ENCODE results near the gene FNDC3B.

DNA sequence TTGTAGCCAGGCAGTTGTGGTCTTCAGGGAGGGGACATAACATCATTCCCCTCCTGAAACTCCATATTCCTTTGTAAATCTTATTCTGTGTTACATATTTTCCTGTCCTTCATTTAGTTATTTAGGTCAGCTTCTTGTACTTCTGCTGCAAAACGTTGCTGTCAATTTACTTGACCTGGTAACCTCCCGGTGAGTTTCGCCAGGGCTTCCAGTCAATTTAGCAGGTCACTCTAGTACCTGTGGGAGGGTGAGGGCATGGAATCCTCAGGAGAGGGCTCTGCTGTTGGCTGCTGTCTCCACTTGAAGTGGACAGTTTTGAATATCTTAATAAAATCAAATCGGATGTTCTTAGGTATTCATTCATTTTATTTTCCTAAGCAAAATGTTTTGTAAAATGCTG is 29.6 kb downstream of the FNDC3B start:
- no peak for TF ChIP-seq YY1 (IDR thresholded peaks at IDR 0.05)
- TF ChIP-seq, protein P1, sequence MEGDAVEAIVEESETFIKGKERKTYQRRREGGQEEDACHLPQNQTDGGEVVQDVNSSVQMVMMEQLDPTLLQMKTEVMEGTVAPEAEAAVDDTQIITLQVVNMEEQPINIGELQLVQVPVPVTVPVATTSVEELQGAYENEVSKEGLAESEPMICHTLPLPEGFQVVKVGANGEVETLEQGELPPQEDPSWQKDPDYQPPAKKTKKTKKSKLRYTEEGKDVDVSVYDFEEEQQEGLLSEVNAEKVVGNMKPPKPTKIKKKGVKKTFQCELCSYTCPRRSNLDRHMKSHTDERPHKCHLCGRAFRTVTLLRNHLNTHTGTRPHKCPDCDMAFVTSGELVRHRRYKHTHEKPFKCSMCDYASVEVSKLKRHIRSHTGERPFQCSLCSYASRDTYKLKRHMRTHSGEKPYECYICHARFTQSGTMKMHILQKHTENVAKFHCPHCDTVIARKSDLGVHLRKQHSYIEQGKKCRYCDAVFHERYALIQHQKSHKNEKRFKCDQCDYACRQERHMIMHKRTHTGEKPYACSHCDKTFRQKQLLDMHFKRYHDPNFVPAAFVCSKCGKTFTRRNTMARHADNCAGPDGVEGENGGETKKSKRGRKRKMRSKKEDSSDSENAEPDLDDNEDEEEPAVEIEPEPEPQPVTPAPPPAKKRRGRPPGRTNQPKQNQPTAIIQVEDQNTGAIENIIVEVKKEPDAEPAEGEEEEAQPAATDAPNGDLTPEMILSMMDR (IDR thresholded peaks at IDR 0.05; ENCODE audit: low read depth, low read length, missing input control), result no peak
- peak; percentile 12 to 25 for TF ChIP-seq RAD21 (IDR thresholded peaks at IDR 0.05)
- TF ChIP-seq EGR1 (IDR thresholded peaks at IDR 0.05; ENCODE audit: low read depth in 2 of 2), result no peak
- TF ChIP-seq, protein P2, sequence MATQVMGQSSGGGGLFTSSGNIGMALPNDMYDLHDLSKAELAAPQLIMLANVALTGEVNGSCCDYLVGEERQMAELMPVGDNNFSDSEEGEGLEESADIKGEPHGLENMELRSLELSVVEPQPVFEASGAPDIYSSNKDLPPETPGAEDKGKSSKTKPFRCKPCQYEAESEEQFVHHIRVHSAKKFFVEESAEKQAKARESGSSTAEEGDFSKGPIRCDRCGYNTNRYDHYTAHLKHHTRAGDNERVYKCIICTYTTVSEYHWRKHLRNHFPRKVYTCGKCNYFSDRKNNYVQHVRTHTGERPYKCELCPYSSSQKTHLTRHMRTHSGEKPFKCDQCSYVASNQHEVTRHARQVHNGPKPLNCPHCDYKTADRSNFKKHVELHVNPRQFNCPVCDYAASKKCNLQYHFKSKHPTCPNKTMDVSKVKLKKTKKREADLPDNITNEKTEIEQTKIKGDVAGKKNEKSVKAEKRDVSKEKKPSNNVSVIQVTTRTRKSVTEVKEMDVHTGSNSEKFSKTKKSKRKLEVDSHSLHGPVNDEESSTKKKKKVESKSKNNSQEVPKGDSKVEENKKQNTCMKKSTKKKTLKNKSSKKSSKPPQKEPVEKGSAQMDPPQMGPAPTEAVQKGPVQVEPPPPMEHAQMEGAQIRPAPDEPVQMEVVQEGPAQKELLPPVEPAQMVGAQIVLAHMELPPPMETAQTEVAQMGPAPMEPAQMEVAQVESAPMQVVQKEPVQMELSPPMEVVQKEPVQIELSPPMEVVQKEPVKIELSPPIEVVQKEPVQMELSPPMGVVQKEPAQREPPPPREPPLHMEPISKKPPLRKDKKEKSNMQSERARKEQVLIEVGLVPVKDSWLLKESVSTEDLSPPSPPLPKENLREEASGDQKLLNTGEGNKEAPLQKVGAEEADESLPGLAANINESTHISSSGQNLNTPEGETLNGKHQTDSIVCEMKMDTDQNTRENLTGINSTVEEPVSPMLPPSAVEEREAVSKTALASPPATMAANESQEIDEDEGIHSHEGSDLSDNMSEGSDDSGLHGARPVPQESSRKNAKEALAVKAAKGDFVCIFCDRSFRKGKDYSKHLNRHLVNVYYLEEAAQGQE (IDR thresholded peaks at IDR 0.05), result no peak
- TF ChIP-seq, protein P3, sequence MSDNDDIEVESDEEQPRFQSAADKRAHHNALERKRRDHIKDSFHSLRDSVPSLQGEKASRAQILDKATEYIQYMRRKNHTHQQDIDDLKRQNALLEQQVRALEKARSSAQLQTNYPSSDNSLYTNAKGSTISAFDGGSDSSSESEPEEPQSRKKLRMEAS (IDR thresholded peaks at IDR 0.05), result no peak
- TF ChIP-seq TAF1 (conservative IDR thresholded peaks at IDR 0.05), result no peak
- TF ChIP-seq, protein P4, sequence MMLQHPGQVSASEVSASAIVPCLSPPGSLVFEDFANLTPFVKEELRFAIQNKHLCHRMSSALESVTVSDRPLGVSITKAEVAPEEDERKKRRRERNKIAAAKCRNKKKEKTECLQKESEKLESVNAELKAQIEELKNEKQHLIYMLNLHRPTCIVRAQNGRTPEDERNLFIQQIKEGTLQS (IDR thresholded peaks at IDR 0.05), result no peak
- TF ChIP-seq SP1 (IDR thresholded peaks at IDR 0.05), result no peak
- no peak for TF ChIP-seq FOXA2 (IDR thresholded peaks at IDR 0.05)
- peak; percentile 63 to 70 for TF ChIP-seq RXRA (IDR thresholded peaks at IDR 0.05)
- TF ChIP-seq, protein P5, sequence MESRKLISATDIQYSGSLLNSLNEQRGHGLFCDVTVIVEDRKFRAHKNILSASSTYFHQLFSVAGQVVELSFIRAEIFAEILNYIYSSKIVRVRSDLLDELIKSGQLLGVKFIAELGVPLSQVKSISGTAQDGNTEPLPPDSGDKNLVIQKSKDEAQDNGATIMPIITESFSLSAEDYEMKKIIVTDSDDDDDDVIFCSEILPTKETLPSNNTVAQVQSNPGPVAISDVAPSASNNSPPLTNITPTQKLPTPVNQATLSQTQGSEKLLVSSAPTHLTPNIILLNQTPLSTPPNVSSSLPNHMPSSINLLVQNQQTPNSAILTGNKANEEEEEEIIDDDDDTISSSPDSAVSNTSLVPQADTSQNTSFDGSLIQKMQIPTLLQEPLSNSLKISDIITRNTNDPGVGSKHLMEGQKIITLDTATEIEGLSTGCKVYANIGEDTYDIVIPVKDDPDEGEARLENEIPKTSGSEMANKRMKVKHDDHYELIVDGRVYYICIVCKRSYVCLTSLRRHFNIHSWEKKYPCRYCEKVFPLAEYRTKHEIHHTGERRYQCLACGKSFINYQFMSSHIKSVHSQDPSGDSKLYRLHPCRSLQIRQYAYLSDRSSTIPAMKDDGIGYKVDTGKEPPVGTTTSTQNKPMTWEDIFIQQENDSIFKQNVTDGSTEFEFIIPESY (IDR thresholded peaks at IDR 0.05), result no peak
- TF ChIP-seq FOXA1 (IDR thresholded peaks at IDR 0.05), result no peak
- no peak for TF ChIP-seq GABPA (IDR thresholded peaks at IDR 0.05 in 1 of 2, conservative IDR thresholded peaks at IDR 0.05 in 1 of 2)

Measured in liver (tissue), 3 donors.